HG03354 (cell line): ENCODE measurements around the gene CEBPZ.

ENCODE experiments used
- ATAC-seq: cut with Tn5 transposase; IDR thresholded peaks from one replicate; pipeline ENCODE4 v1.9.1; 2021; ENCODE audit warnings: mild to moderate bottlenecking; ENCODE audit not compliant: unreplicated experiment, poor library complexity, severe bottlenecking

The CEBPZ gene

GRCh38 chr2:37181726-37182684, 49.4 kb downstream of the CEBPZ start:
- no peak for ATAC-seq

GRCh38 chr2:37180640-37181039, 50.8 kb downstream of the CEBPZ start:
- ATAC-seq = no peak

GRCh38 chr2:37180006-37180639, 51.3 kb downstream of the CEBPZ start:
- ATAC-seq = no peak

- no peak for ATAC-seq
Measured at GRCh38 chr2:37173741-37174140, 57.7 kb downstream of the CEBPZ start.

GRCh38 chr2:37171624-37171950, 59.8 kb downstream of the CEBPZ start:
- no peak for ATAC-seq

GRCh38 chr2:37168217-37168981, 63.0 kb downstream of the CEBPZ start:
- no peak for ATAC-seq

GRCh38 chr2:37167636-37168180, 63.7 kb downstream of the CEBPZ start:
- no peak for ATAC-seq

- ATAC-seq = no peak
Measured at GRCh38 chr2:37164757-37165156, 66.6 kb downstream of the CEBPZ start.

GRCh38 chr2:37156857-37157714, 74.3 kb downstream of the CEBPZ start, which contains the start of gene EIF2AK2:
Gene EIF2AK2 (minus strand): TSS chr2:37156980. CDS start chr2:37147806, 9,174 bp downstream.
- peak; percentile 93 for ATAC-seq

- ATAC-seq = peak; percentile 36
Measured at GRCh38 chr2:37156071-37156856, 75.1 kb downstream of the CEBPZ start.

- no peak for ATAC-seq
Measured at GRCh38 chr2:37154785-37155184, 76.6 kb downstream of the CEBPZ start.

- no peak for ATAC-seq
Measured at GRCh38 chr2:37153224-37153623, 78.2 kb downstream of the CEBPZ start.
